ENCODE results near the gene SIK3. TPM values are rescaled to one million over a fixed set of nuclear protein-coding genes. Genes with fewer than 3 reads are reported as not detected.
A peak's percentile ranks its signal among the peaks of the same experiment; 100 is the strongest.

Gene SIK3
- total RNA-seq, 2 donors from 2014 or later = 88.7 to 111 TPM

- no peak for ATAC-seq
- peaks cover 18% of the 10 kb centered on the region for H3K36me3 Mint-ChIP-seq
Measured at GRCh38 chr11:116933961-116934360, 164.3 kb downstream of the SIK3 start.

GRCh38 chr11:116932181-116932580, 166.0 kb downstream of the SIK3 start:
- Mint-ChIP-seq H3K36me3 (peaks cover 18% of the 10 kb centered on the region), H3K27me3 (no peaks in the 10 kb centered on the region), H3K4me1 (ENCODE audit: low read depth in 2 of 2) (peaks cover 63 to 72% of the 10 kb centered on the region in 2 donors), H3K27ac (peak overlapping the region; percentile 80 to 85), H3K4me3 (peak overlapping the region; percentile 68), H3K9me3 (peaks cover 6% of the 10 kb centered on the region)
- ATAC-seq (no peak), DNase-seq (ENCODE audit: low spot score) (no peak)

More at GRCh38 chr11:116933961-116934360, 164.3 kb downstream of the SIK3 start:
- Mint-ChIP-seq H3K4me3 (no peak overlapping the region), H3K27ac (peak overlapping the region; percentile 80 to 85), H3K4me1 (ENCODE audit: low read depth in 2 of 2) (peaks cover 46 to 55% of the 10 kb centered on the region in 2 donors), H3K27me3 (no peaks in the 10 kb centered on the region), H3K9me3 (peaks cover 6% of the 10 kb centered on the region)
- no peak for DNase-seq (ENCODE audit: low spot score)

DNA sequence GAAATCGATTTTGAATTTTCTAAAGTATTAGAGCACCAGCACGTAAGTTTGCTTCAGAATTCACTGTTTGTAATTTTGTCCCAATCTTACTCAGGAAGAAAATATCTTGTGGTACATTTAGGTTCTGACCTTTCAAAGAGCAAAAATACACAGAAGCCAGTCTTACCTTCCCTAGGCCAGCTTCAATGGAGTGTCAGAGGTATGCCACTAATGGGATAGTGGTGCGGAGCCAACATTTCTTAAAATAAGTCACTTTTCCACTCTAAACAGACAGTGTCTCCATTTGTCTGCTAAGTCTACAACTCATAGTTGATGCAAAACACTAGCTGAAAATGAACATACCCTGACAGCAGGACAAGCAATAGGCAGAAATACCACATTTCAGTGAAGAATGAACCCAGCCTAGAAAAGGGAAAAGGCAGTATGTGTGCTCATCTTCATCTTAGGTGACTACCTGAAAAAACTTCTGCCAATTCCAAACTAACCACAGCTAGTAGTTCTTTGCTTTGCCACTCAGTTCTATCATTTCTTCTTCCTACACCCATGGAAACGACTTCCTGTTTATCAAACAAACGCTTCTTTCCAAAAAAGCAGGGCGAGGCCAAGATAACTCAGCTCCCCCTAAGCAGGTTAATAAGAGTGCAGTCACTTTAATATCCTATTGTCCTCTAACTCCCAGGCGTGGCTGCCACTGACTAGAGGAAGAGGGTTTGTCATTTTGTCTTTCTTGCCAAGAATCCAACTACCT, 166.8 kb downstream of the SIK3 start:
- ATAC-seq = peak; percentile 56 to 59
- peak overlapping the region; percentile 80 to 85 for H3K27ac Mint-ChIP-seq
- DNase-seq (ENCODE audit: low spot score) = no peak
- peak overlapping the region; percentile 68 for H3K4me3 Mint-ChIP-seq
- H3K9me3 Mint-ChIP-seq = peaks cover 6% of the 10 kb centered on the region
- no peaks in the 10 kb centered on the region for H3K27me3 Mint-ChIP-seq
- peaks cover 62 to 71% of the 10 kb centered on the region in 2 donors for H3K4me1 Mint-ChIP-seq (ENCODE audit: low read depth in 2 of 2)
- H3K36me3 Mint-ChIP-seq = peaks cover 11% of the 10 kb centered on the region

GRCh38 chr11:116930586-116930985, 167.6 kb downstream of the SIK3 start:
- ATAC-seq (peak in 1 of 2 donors; percentile 4), DNase-seq (ENCODE audit: low spot score) (no peak)
- Mint-ChIP-seq H3K9me3 (peaks cover 6% of the 10 kb centered on the region), H3K27ac (peak overlapping the region; percentile 80 to 85), H3K36me3 (peaks cover 9% of the 10 kb centered on the region), H3K4me1 (ENCODE audit: low read depth in 2 of 2) (peaks cover 61 to 70% of the 10 kb centered on the region in 2 donors), H3K27me3 (no peaks in the 10 kb centered on the region), H3K4me3 (peak overlapping the region; percentile 68)

DNA sequence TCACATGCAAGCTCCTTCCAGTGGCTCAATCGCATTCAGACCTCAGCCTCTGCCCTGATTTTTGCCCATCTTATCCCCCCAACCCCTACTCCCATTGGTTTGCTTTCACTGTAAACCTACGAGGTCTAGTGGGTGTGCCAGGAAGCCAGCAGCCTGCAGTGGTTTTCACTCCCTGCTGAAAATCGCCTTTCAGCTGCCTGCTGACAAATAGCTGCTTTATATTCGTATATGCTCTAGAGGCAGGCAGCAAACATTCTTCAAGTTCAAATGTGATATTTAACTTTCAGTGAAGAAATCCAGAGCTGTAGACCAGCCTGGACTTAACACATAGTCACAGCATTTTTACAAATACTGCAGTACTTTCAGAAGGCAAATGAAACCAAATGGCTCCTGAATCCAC, 168.1 kb downstream of the SIK3 start:
- Mint-ChIP-seq H3K36me3 (peaks cover 10% of the 10 kb centered on the region), H3K4me3 (peak overlapping the region; percentile 68), H3K27ac (peak overlapping the region; percentile 80 to 85), H3K4me1 (ENCODE audit: low read depth in 2 of 2) (peaks cover 63 to 71% of the 10 kb centered on the region in 2 donors), H3K27me3 (no peaks in the 10 kb centered on the region), H3K9me3 (peaks cover 6% of the 10 kb centered on the region)
- ATAC-seq (peak; percentile 61 to 71), DNase-seq (ENCODE audit: low spot score) (no peak)

- H3K4me1 Mint-ChIP-seq (ENCODE audit: low read depth in 2 of 2) = peaks cover 69 to 78% of the 10 kb centered on the region in 2 donors
- H3K27me3 Mint-ChIP-seq = no peaks in the 10 kb centered on the region
- DNase-seq (ENCODE audit: low spot score) = no peak
- H3K4me3 Mint-ChIP-seq = peak overlapping the region; percentile 68
- ATAC-seq = no peak
- H3K36me3 Mint-ChIP-seq = peaks cover 16% of the 10 kb centered on the region
- peaks cover 6% of the 10 kb centered on the region for H3K9me3 Mint-ChIP-seq
- H3K27ac Mint-ChIP-seq = peak overlapping the region; percentile 80 to 85
Measured at GRCh38 chr11:116929414-116930090, 168.7 kb downstream of the SIK3 start.

DNA sequence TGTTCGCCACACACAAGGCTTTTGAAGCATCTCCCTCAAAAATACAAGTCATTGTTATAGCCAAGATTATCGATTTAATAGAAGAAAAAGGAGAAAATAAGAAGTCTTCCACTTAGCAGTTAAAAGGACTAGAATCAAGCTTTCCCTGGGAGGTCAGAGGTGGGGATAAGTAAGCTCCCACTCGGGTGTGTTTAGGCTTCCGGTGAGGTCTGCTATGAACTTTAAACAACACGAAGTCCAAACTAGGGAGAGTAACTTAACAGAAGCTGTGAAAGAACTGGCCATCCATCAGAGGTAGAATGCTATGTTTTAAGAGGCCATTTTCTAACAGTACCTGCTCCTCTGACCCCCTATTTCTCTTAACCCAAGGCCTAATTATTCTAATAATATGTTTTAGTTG, 169.4 kb downstream of the SIK3 start:
- ATAC-seq (no peak), DNase-seq (ENCODE audit: low spot score) (no peak)
- Mint-ChIP-seq H3K27ac (peak overlapping the region; percentile 80 to 85), H3K4me3 (peak overlapping the region; percentile 63), H3K27me3 (no peaks in the 10 kb centered on the region), H3K9me3 (peaks cover 3% of the 10 kb centered on the region), H3K4me1 (ENCODE audit: low read depth in 2 of 2) (peaks cover 67 to 74% of the 10 kb centered on the region in 2 donors), H3K36me3 (peaks cover 11% of the 10 kb centered on the region)

DNA sequence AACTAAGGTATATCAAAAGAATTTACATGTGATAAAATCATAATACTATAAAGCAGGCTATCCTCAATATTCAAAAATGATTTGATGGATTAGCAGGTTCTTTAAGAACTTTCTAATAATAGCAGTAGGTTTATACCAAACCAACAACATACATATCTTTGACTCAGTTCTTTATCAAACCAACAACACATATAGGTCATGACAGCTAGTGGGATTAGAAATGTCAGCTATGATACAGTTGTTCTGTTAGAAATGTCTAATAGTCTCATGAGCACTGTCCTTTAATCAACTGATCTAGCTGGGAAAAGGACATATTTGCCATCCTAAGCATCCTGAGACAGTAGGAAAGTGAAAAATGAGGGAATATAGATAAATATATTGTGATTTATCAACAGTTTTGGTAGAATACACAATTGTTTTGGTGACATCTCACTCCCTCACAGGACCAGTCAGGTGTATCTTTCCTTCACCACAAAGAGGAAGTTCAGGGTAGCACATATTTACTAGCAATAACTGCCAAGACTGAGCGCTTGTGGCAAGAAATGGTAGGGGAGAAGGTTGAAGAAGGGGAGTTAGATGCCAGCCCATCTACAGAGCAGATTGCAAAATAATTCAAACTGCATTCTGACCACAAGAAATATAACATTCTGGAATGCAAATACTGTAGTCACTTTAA, 170.0 kb downstream of the SIK3 start:
- H3K27me3 Mint-ChIP-seq = no peaks in the 10 kb centered on the region
- ATAC-seq (no peak), DNase-seq (ENCODE audit: low spot score) (no peak)
- H3K27ac Mint-ChIP-seq = peak overlapping the region; percentile 80 to 85
- H3K4me3 Mint-ChIP-seq = peak overlapping the region; percentile 63
- peaks cover 3% of the 10 kb centered on the region for H3K9me3 Mint-ChIP-seq
- H3K4me1 Mint-ChIP-seq (ENCODE audit: low read depth in 2 of 2) = peaks cover 62 to 68% of the 10 kb centered on the region in 2 donors
- H3K36me3 Mint-ChIP-seq = peaks cover 7% of the 10 kb centered on the region

- peaks cover 3% of the 10 kb centered on the region for H3K9me3 Mint-ChIP-seq
- peaks cover 7% of the 10 kb centered on the region for H3K36me3 Mint-ChIP-seq
- peaks cover 57 to 63% of the 10 kb centered on the region in 2 donors for H3K4me1 Mint-ChIP-seq (ENCODE audit: low read depth in 2 of 2)
- H3K27ac Mint-ChIP-seq = peak overlapping the region; percentile 80 to 85
- peak overlapping the region; percentile 63 for H3K4me3 Mint-ChIP-seq
- no peaks in the 10 kb centered on the region for H3K27me3 Mint-ChIP-seq
- DNase-seq (ENCODE audit: low spot score) = no peak
- ATAC-seq = peak; percentile 53 to 67
Measured at GRCh38 chr11:116927163-116927974, 170.9 kb downstream of the SIK3 start.

DNA sequence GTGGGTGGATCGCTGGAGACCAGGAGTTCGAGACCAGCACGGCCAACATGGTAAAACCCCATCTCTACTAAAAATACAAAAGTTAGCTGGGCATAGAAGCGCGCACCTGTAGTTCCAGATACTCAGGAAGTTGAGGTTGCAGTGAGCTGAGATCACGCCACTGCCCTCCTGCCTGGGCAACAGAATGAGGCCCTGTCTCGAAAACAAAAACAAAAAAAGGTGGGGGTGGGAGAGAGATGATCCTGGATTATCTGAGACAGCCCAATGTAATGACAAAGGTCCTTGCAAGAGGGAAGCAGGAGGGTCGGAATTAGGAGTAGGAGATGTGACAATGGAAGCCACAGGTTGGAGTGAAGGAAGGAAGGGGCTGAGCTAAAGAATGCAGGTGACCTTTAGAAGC, 173.2 kb downstream of the SIK3 start:
- peaks cover 13% of the 10 kb centered on the region for H3K36me3 Mint-ChIP-seq
- ATAC-seq (peak in 1 of 2 donors; percentile 41), DNase-seq (ENCODE audit: low spot score) (no peak)
- peak overlapping the region; percentile 59 to 82 for H3K27ac Mint-ChIP-seq
- no peaks in the 10 kb centered on the region for H3K9me3 Mint-ChIP-seq
- peak overlapping the region; percentile 41 for H3K4me3 Mint-ChIP-seq
- H3K4me1 Mint-ChIP-seq (ENCODE audit: low read depth in 2 of 2) = peaks cover 45 to 48% of the 10 kb centered on the region in 2 donors
- no peaks in the 10 kb centered on the region for H3K27me3 Mint-ChIP-seq

DNA sequence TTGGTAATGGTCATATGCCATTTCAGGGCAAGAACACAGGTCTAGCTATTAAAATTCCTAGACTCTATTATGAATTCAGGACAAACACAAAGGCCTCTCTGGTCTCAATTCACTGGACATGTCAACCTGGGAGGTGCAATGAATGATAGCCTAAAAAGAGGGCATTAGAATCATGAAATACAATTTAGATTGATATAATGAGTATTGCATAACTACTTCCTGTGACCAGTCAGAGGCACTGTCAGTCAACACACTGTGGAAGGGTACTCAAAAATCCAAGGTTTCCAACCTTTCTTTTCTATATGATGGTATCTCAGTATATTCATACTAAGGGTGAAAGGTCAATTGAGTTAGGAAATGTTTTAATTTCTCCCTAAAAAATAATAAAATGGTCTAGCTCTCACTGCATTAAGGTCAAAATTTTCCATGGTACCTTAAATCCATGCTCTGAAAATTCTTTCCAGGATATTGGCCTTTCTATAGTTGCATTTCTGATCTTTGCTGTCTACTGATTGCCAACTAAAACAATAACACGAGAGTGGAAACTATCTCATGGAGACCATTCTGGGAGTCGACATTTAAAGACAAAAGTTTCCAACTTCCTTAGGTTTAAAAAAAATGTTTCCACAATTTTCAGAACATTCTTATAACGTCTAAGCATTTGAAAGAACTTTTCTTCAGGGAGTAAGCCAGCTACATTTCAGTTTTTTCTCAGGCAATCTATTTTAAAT, 179.1 kb downstream of the SIK3 start:
- no peaks in the 10 kb centered on the region for H3K27me3 Mint-ChIP-seq
- peaks cover 12 to 20% of the 10 kb centered on the region in 2 donors for H3K4me1 Mint-ChIP-seq (ENCODE audit: low read depth in 2 of 2)
- no peak overlapping the region for H3K4me3 Mint-ChIP-seq
- peaks cover 6% of the 10 kb centered on the region for H3K36me3 Mint-ChIP-seq
- DNase-seq (ENCODE audit: low spot score) (no peak), ATAC-seq (no peak)
- no peaks in the 10 kb centered on the region for H3K9me3 Mint-ChIP-seq
- no peak overlapping the region for H3K27ac Mint-ChIP-seq

DNA sequence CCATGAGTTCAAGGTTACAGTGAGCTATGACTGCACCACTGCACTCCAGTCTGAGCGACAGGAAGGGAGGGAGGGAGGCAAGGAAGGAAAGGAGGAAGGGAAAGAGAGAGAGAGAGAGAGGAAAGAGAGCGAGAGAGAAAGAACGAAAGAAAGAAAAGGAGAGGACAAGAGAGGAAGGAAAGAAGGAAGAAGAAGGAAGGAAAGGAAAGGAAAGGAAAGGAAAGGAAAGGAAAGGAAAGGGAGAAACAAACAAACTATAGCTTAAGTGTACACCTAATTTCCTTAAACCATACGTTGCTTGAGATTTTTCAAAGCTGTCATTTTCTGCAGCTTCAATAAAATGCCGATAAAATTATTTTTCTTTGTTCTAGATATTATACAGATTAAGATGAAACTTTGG, 180.6 kb downstream of the SIK3 start:
- ATAC-seq = no peak
- no peak for DNase-seq (ENCODE audit: low spot score)
- Mint-ChIP-seq H3K4me3 (no peak overlapping the region), H3K9me3 (no peaks in the 10 kb centered on the region), H3K27me3 (no peaks in the 10 kb centered on the region), H3K4me1 (ENCODE audit: low read depth in 2 of 2) (peaks cover 12 to 20% of the 10 kb centered on the region in 2 donors), H3K36me3 (peaks cover 6% of the 10 kb centered on the region), H3K27ac (peak overlapping the region in 1 of 2 donors; percentile 58)

Measured in natural killer cell treated with Interleukin-12 subunit alpha and Interleukin-12 subunit beta and Interleukin-15 and Interleukin-18, amount 100 ng/mL, for 72 hours (primary cell).